SK-N-MC (cell line): Measurements from ENCODE around the gene FOXP4.

Experiments used
- EZH2 ChIP-seq: fragments of 200-600 bp; sonication (generic); IDR thresholded peaks from one replicate; pipeline ENCODE4 v1.6.1; 2017; ENCODE audit warnings: antibody characterized with exemption
- POLR2AphosphoS5 ChIP-seq: IDR thresholded peaks from 2 replicates; pipeline ENCODE4 v1.6.1; 2012; ENCODE audit warnings: mild to moderate bottlenecking, low read depth, low read length, borderline replicate concordance

DNA sequence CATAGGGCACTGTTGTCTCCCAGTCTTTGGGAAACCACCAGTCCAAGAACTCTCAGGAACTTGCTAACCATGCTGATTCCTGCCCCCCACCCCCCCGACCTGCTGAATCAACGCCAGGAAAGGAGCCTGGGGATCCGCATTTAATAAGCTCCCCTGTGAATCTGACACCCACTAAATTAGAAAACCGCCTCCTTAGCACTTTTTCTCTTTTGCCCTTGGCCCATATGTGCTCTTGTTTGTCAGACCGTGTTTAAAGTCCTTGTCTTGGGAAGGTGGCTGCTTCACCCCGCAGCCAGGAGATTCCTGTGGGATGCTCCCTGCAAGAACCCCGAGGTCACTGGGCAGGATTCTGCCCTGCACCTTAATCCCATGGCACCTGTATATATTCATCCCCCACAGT is 15.7 kb upstream of the FOXP4 start:
- TF ChIP-seq POLR2AphosphoS5 (no peak; the same call in 1 of the 2 replicates), EZH2 (no peak)
